ES-I3 (cell line): Measurements from ENCODE around the gene SND1.

Source experiments
- H3K36me3 ChIP-seq: 2 replicates; pipeline ENCODE4 v1.6.1; 2013; ENCODE audit warnings: mild to moderate bottlenecking, low read length, control low read depth, moderate library complexity; ENCODE audit not compliant: insufficient read depth
- H3K4me1 ChIP-seq: 2 replicates; pipeline ENCODE4 v1.6.1; 2013; ENCODE audit warnings: mild to moderate bottlenecking, control low read depth, low read length; ENCODE audit not compliant: insufficient read depth
- H3K9ac ChIP-seq: 2 replicates; pipeline ENCODE4 v1.6.1; 2013; ENCODE audit warnings: low read depth, mild to moderate bottlenecking, low read length, moderate library complexity
- H3K9me3 ChIP-seq: 2 replicates; pipeline ENCODE4 v1.6.1; 2013; ENCODE audit warnings: mild to moderate bottlenecking, low read length, moderate library complexity; ENCODE audit not compliant: control insufficient read depth, insufficient read depth

SND1 gene

GRCh38 chr7:127854383-127854782, 202.4 kb downstream of the SND1 start:
- Histone ChIP-seq H3K36me3 (no peaks in the 10 kb centered on the region; the same call in 1 of the 2 replicates), H3K4me1 (no peaks in the 10 kb centered on the region; the same call in 1 of the 2 replicates), H3K9ac (no peak overlapping the region), H3K9me3 (no peaks in the 10 kb centered on the region)

- Histone ChIP-seq H3K9ac (no peak overlapping the region), H3K9me3 (no peaks in the 10 kb centered on the region), H3K36me3 (no peaks in the 10 kb centered on the region; the same call in 1 of the 2 replicates), H3K4me1 (no peaks in the 10 kb centered on the region)
These were observed 205.5 kb downstream of the SND1 start for GRCh38 chr7:127857464-127857841.

- Histone ChIP-seq H3K36me3 (no peaks in the 10 kb centered on the region; the same call in 1 of the 2 replicates), H3K4me1 (no peaks in the 10 kb centered on the region), H3K9ac (no peak overlapping the region), H3K9me3 (no peaks in the 10 kb centered on the region)
These were observed 206.3 kb downstream of the SND1 start for GRCh38 chr7:127858091-127858914.

- Histone ChIP-seq H3K9ac (no peak overlapping the region), H3K4me1 (no peaks in the 10 kb centered on the region), H3K9me3 (no peaks in the 10 kb centered on the region), H3K36me3 (no peaks in the 10 kb centered on the region; the same call in 1 of the 2 replicates)
These were observed 206.9 kb downstream of the SND1 start for GRCh38 chr7:127858915-127859189.

GRCh38 chr7:127859330-127859729, 207.3 kb downstream of the SND1 start:
- H3K4me1 ChIP-seq, result no peaks in the 10 kb centered on the region
- H3K9ac ChIP-seq, result no peak overlapping the region
- H3K36me3 ChIP-seq, result no peaks in the 10 kb centered on the region; the same call in 1 of the 2 replicates
- no peaks in the 10 kb centered on the region for H3K9me3 ChIP-seq

GRCh38 chr7:127862525-127862924, 210.5 kb downstream of the SND1 start:
- no peak overlapping the region for H3K9ac ChIP-seq
- no peaks in the 10 kb centered on the region for H3K9me3 ChIP-seq
- H3K4me1 ChIP-seq, result 0 out of 2 replicates have a peak, but pooled peaks cover 5% of the 10 kb centered on the region
- H3K36me3 ChIP-seq, result no peaks in the 10 kb centered on the region; the same call in 1 of the 2 replicates

- 0 out of 2 replicates have a peak, but pooled peaks cover 5% of the 10 kb centered on the region for H3K4me1 ChIP-seq
- no peak overlapping the region for H3K9ac ChIP-seq
- H3K36me3 ChIP-seq, result no peaks in the 10 kb centered on the region; the same call in 1 of the 2 replicates
- no peaks in the 10 kb centered on the region for H3K9me3 ChIP-seq
These were observed 211.1 kb downstream of the SND1 start for GRCh38 chr7:127863082-127863481.

- H3K9me3 ChIP-seq, result no peaks in the 10 kb centered on the region
- H3K4me1 ChIP-seq, result 0 out of 2 replicates have a peak, but pooled peaks cover 5% of the 10 kb centered on the region
- H3K36me3 ChIP-seq, result no peaks in the 10 kb centered on the region
- H3K9ac ChIP-seq, result no peak overlapping the region
These were observed 213.5 kb downstream of the SND1 start for GRCh38 chr7:127865466-127865865.

- no peak overlapping the region for H3K9ac ChIP-seq
- H3K9me3 ChIP-seq, result no peaks in the 10 kb centered on the region
- H3K4me1 ChIP-seq, result 0 out of 2 replicates have a peak, but pooled peaks cover 5% of the 10 kb centered on the region
- H3K36me3 ChIP-seq, result no peaks in the 10 kb centered on the region
These were observed 218.4 kb downstream of the SND1 start for GRCh38 chr7:127870231-127870907.

GRCh38 chr7:127871226-127871625, 219.2 kb downstream of the SND1 start:
- H3K36me3 ChIP-seq, result no peaks in the 10 kb centered on the region
- 0 out of 2 replicates have a peak, but pooled peaks cover 5% of the 10 kb centered on the region for H3K4me1 ChIP-seq
- no peaks in the 10 kb centered on the region for H3K9me3 ChIP-seq
- no peak overlapping the region for H3K9ac ChIP-seq

- Histone ChIP-seq H3K9ac (no peak overlapping the region), H3K36me3 (no peaks in the 10 kb centered on the region), H3K9me3 (no peaks in the 10 kb centered on the region), H3K4me1 (no peaks in the 10 kb centered on the region)
These were observed 220.1 kb downstream of the SND1 start for GRCh38 chr7:127872122-127872521.

- Histone ChIP-seq H3K9ac (no peak overlapping the region), H3K4me1 (no peaks in the 10 kb centered on the region), H3K9me3 (no peaks in the 10 kb centered on the region), H3K36me3 (no peaks in the 10 kb centered on the region)
These were observed 221.2 kb downstream of the SND1 start for GRCh38 chr7:127873151-127873550.

GRCh38 chr7:127873715-127874636, 222.0 kb downstream of the SND1 start:
- Histone ChIP-seq H3K36me3 (no peaks in the 10 kb centered on the region), H3K4me1 (no peaks in the 10 kb centered on the region), H3K9ac (no peak overlapping the region), H3K9me3 (no peaks in the 10 kb centered on the region)

- Histone ChIP-seq H3K4me1 (no peaks in the 10 kb centered on the region), H3K9ac (no peak overlapping the region)
These were observed 223.1 kb downstream of the SND1 start for GRCh38 chr7:127874951-127875608.

More at GRCh38 chr7:127874951-127875608, 223.1 kb downstream of the SND1 start:
- Histone ChIP-seq H3K9me3 (no peaks in the 10 kb centered on the region), H3K36me3 (no peaks in the 10 kb centered on the region)
